Lung (tissue), 12 donors: ENCODE data around the gene RARRES2. TPM values are rescaled to one million over a fixed set of nuclear protein-coding genes. Genes with fewer than 3 reads are reported as not detected.
"Not testable (repeated sequence)": the region's sequence is repeated elsewhere in the genome, so short reads cannot be mapped to it uniquely, and the experiment has no call there.

Experiments used
- ATAC-seq: fragments of 200-7000 bp; cut with Tn5 transposase; one replicate; pipeline ENCODE4 v1.9.1; 2020; ENCODE audit warnings: moderate number of reproducible peaks; ENCODE audit not compliant: insufficient read depth, low FRiP score
- DNase-seq, 3 donors: peaks; one replicate each; pipeline ENCODE4 v3.0.0-alpha.2; 2013 to 2017
- H3K27ac ChIP-seq, 2 donors: one replicate each; pipeline ENCODE4 v1.5.1; 2013; ENCODE audit warnings: mild to moderate bottlenecking in 2 of 2, moderate library complexity in 2 of 2, control low read depth in 1 of 2, inconsistent platforms in 1 of 2, low read depth in 1 of 2, low read length in 1 of 2
- H3K27me3 ChIP-seq, 3 donors: one replicate each; pipeline ENCODE4 v1.5.1; 2013; ENCODE audit warnings: low read length in 2 of 3; ENCODE audit not compliant: control insufficient read depth in 3 of 3, insufficient read depth in 3 of 3
- H3K36me3 ChIP-seq, 4 donors: one replicate each; pipeline ENCODE4 v1.5.1; 2013; ENCODE audit warnings: low read length in 4 of 4, mild to moderate bottlenecking in 1 of 4, moderate library complexity in 1 of 4; ENCODE audit not compliant: control insufficient read depth in 4 of 4, insufficient read depth in 4 of 4
- H3K4me1 ChIP-seq, 5 donors: one replicate each; pipeline ENCODE4 v1.5.1; 2013; ENCODE audit warnings: low read length in 5 of 5, mild to moderate bottlenecking in 2 of 5, moderate library complexity in 1 of 5; ENCODE audit not compliant: control insufficient read depth in 5 of 5, insufficient read depth in 5 of 5
- H3K4me3 ChIP-seq: one replicate; pipeline ENCODE4 v1.5.1; 2013; ENCODE audit warnings: mild to moderate bottlenecking, control low read depth, moderate library complexity
- H3K9ac ChIP-seq, 2 donors: one replicate each; pipeline ENCODE4 v1.5.1; 2013; ENCODE audit warnings: low read length in 2 of 2, control low read depth in 1 of 2; ENCODE audit not compliant: insufficient read depth in 1 of 2
- H3K9me3 ChIP-seq, 4 donors: one replicate each; pipeline ENCODE4 v1.5.1; 2013; ENCODE audit warnings: low read length in 3 of 4, mild to moderate bottlenecking in 1 of 4, moderate library complexity in 1 of 4; ENCODE audit not compliant: control insufficient read depth in 4 of 4, insufficient read depth in 3 of 4
- WGBS, 2 donors: extraction: QIAGEN DNeasy Blood & Tissue Kit; methylation state at CpG; one replicate each; pipeline ENCODE4 v1.1.7; 2013; 5-methylcytosine and 5-hydroxymethylcytosine counted together
- polyA plus RNA-seq, 2 donors: library from polyadenylated mRNA; stranded (reverse); fragments of 200-250 nt; gene quantifications; one replicate each; pipeline ENCODE4 v1.2.1, GENCODE V29; 2013
- total RNA-seq, 2 donors: library from RNA; depleted of rRNA in 1 of 2; stranded (reverse); fragments of >200 nt in 1 of 2; gene quantifications; one replicate each; pipeline ENCODE4 v1.2.1, GENCODE V29; 2014 to 2021
- TF ChIP-seq, protein P1 (sequence below): IDR thresholded peaks from 2 replicates; pipeline ENCODE4 v1.5.1; 2012; ENCODE audit warnings: mild to moderate bottlenecking; ENCODE audit errors: control extremely low read depth, extremely low read depth
- donor health status: control.
- donor health status: control.
- donor health status: Bipolar disorder and iron deficiency.
- donor health status: healthy.
- donor health status: DM: yes; HTN: yes; CAD: no.

Gene RARRES2
- total and polyA plus RNA-seq, 4 donors, result 123 to 212 (median 163) TPM

DNA sequence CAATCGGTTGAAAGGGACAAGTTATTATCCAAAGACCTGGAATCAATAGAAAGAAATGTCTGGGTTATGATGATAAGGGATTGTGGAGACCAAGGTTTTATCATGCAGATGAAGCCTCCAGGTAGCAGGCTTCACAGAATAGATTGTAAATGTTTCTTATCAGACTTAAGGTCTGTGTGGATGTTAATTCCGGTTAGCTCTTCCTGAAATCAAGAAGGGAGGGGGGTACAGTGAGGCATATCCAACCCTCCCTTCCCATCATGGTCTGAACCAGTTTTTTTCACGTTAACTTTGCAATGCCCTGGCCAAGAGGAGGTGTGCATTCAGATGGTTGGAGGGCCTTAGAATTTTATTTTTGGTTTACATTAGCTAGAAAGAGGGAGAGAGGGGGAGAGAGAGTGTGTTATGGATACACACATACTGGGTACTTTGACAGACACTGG is 28.0 kb downstream of the RARRES2 start:
- no peak overlapping the region for H3K4me3 ChIP-seq
- H3K27me3 ChIP-seq, result no peaks in the 10 kb centered on the region
- H3K9me3 ChIP-seq, result no peaks in the 10 kb centered on the region
- H3K36me3 ChIP-seq, result no peaks in the 10 kb centered on the region
- TF ChIP-seq, protein P1, sequence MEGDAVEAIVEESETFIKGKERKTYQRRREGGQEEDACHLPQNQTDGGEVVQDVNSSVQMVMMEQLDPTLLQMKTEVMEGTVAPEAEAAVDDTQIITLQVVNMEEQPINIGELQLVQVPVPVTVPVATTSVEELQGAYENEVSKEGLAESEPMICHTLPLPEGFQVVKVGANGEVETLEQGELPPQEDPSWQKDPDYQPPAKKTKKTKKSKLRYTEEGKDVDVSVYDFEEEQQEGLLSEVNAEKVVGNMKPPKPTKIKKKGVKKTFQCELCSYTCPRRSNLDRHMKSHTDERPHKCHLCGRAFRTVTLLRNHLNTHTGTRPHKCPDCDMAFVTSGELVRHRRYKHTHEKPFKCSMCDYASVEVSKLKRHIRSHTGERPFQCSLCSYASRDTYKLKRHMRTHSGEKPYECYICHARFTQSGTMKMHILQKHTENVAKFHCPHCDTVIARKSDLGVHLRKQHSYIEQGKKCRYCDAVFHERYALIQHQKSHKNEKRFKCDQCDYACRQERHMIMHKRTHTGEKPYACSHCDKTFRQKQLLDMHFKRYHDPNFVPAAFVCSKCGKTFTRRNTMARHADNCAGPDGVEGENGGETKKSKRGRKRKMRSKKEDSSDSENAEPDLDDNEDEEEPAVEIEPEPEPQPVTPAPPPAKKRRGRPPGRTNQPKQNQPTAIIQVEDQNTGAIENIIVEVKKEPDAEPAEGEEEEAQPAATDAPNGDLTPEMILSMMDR, result no peak
- ATAC-seq, result no peak
- no peak for DNase-seq
- no peak overlapping the region for H3K9ac ChIP-seq
- H3K27ac ChIP-seq, result no peak overlapping the region
- peaks cover 0 to 3% (median 0%) of the 10 kb centered on the region in 5 donors for H3K4me1 ChIP-seq
- 78% methylated on average over 3 of the region's 3 CpGs for WGBS, 2 donors

DNA sequence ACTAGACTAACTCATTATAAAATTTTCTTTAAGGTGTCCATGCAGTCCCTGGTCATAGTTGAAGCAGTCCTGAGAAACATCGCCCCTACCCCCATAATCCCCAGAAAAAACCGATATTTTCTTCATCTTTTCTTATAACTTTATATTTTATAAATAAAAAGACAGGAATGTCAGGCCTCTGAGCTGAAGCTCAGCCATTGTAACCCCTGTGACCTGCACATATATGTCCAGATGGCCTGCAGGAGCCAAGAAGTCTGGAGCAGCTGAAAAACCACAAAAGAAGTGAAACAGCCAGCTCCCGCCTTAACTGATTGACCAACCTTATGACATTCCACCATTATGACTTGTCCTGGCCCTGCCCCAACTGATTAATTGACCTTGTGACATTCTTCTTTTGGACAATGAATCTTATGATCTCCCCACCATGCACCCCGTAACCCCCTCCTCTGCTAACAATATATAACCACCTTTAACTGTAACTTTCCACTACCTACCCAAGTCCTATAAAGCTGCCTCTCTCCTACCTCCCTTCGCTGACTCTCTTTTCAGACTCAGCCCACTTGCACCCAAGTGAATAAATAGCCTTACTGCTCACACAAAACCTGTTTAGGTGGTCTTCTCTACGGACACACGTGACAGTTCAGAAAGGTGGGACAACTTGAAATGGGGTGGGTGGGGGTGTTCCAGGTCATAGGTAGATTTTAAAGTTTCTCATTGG is 28.6 kb downstream of the RARRES2 start:
- H3K27ac ChIP-seq, H3K36me3 ChIP-seq, H3K4me1 ChIP-seq, ATAC-seq, H3K4me3 ChIP-seq, DNase-seq, H3K27me3 ChIP-seq, H3K9me3 ChIP-seq, H3K9ac ChIP-seq: not testable (repeated sequence)
- 85 to 86% methylated on average over 7 of the region's 7 CpGs for WGBS, 2 donors

DNA sequence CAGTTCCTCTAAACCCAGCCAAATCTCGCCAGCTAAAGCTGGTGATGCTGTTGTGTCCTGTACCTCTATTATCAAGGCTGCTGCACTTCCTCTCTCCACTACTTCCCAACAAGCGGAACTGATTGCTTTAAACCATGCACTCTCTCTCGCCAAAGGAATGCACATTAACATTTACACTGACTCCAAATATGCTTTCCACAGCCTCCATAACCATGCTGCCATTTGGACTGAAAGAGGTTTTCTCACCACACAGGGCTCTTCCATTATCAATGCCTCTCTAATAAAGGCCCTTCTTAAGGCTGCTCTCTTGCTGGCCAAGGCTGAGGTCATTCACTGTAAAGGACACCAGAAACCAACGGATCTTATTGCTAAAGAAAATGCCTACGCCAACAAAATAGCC is 29.7 kb downstream of the RARRES2 start:
- TF ChIP-seq, protein P1, result no peak
- no peaks in the 10 kb centered on the region for H3K9me3 ChIP-seq
- WGBS, 2 donors, result 80 to 81% methylated on average over 5 of the region's 5 CpGs
- no peak overlapping the region for H3K4me3 ChIP-seq
- no peak overlapping the region for H3K27ac ChIP-seq
- peaks cover 0 to 3% (median 0%) of the 10 kb centered on the region in 5 donors for H3K4me1 ChIP-seq
- H3K36me3 ChIP-seq, result no peaks in the 10 kb centered on the region
- DNase-seq (peak in 1 of 3 donors; percentile 24), ATAC-seq (no peak)
- H3K27me3 ChIP-seq, result no peaks in the 10 kb centered on the region
- no peak overlapping the region for H3K9ac ChIP-seq

DNA sequence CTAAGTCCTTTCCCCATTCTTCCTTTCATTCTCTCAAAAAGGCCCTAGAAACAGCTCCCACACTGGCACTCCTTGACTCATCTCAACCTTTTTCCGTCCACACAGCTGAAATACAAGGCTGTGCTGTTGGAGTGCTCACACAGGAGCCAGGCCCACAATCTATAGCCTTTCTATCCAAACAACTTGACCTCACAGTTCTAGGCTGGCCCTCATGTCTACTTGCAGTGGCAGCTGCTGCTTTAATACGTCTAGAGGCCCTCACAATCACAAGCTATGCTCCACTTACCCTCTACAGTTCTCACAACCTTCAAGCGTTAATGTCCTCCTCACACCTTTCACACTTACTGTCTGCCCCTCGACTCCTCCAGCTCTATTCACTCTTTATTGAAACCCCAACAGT is 30.3 kb downstream of the RARRES2 start:
- TF ChIP-seq, protein P1, result no peak
- Histone ChIP-seq H3K36me3 (no peaks in the 10 kb centered on the region), H3K9ac (no peak overlapping the region), H3K27me3 (no peaks in the 10 kb centered on the region), H3K9me3 (no peaks in the 10 kb centered on the region), H3K4me1 (peaks cover 0 to 3% (median 0%) of the 10 kb centered on the region in 5 donors), H3K4me3 (no peak overlapping the region), H3K27ac (no peak overlapping the region)
- WGBS, 2 donors, result 89 to 97% methylated on average over 4 of the region's 4 CpGs
- DNase-seq (no peak), ATAC-seq (no peak)
